22Rv1 (cell line): ENCODE data around the gene SSH3.
"Not testable (repeated sequence)": the region's sequence is repeated elsewhere in the genome, so short reads cannot be mapped to it uniquely, and the experiment has no call there.

Experiments used
- CTCF ChIP-seq: fragments of 450-650 bp; IDR thresholded peaks from 2 replicates; pipeline ENCODE4 v1.5.1; 2017; ENCODE audit warnings: mild to moderate bottlenecking
- ZFX ChIP-seq: fragments of 450-650 bp; IDR thresholded peaks from 2 replicates; pipeline ENCODE4 v1.6.1; 2017; ENCODE audit warnings: antibody characterized with exemption, borderline replicate concordance

DNA sequence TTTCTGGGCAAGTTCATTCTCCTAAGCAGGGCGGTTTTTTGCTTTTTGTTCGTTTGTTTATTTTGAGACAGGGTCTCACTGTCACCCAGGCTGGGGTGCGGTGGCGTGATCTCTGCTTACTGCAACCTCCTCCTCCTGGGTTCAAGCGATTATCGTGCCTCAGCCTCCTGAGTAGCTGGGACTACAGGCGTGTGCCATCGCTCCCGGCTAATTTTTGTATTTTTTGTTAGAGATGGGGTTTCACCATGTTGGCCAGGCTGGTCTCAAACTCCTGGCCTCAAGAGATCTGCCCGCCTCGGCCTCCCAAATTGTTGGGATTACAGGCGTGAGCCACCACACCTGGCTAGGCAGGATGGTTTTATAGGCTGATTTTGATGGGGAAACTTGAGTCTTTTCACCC is 15.5 kb downstream of the SSH3 start:
- not testable (repeated sequence) for TF ChIP-seq CTCF, ZFX
